GM21381 (cell line): ENCODE results near the gene EVI5.
"Not testable (repeated sequence)": the region's sequence is repeated elsewhere in the genome, so short reads cannot be mapped to it uniquely, and the experiment has no call there.

Experiments used
- ATAC-seq: cut with Tn5 transposase; IDR thresholded peaks from one replicate; pipeline ENCODE4 v1.9.1; 2021; ENCODE audit warnings: mild to moderate bottlenecking, moderate library complexity; ENCODE audit not compliant: unreplicated experiment

EVI5 gene

GRCh38 chr1:92698932-92699331 is 86.0 kb downstream of the EVI5 start:
- ATAC-seq = no peak

DNA sequence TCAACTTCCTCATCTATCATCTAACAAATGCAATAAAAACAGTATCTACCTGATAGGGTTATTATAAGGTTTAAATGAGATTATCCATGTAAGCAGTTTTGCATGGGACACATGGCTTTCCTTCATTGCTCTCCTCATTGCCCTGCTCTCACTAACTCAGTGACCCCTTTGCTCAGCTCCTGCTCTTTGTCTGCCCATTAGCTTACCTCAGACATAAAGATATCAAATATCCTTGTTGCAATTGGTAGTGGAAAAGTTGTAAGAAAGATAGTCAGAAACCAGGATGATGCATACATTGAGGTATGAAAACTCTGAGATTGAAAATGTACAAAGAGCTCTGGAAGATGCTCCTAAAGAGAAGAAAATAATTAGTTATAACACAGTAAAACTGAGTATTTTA is 89.8 kb downstream of the EVI5 start:
- no peak for ATAC-seq

- ATAC-seq = no peak
Observed at GRCh38 chr1:92691925-92692324, 93.0 kb downstream of the EVI5 start.

- ATAC-seq = no peak
Observed at GRCh38 chr1:92690212-92690906, 94.5 kb downstream of the EVI5 start.

DNA sequence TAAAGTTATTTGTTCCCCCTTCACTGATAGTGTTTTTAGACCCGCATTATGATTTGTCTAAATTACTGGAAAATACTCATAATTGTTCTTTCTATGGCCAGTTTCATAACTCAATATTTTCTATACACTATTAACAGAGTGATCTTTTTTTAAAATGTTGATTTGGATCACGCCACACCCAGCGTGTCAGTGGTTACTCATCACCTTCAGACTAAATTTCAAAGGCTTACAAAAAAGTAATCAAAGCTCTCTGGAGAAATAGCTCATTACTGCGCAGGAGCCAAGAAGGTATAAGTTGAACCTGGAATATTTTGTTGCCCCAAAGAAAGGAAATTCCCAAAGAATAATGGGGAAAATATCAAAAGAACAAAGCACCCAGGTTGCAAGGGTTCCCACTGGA is 104.9 kb downstream of the EVI5 start:
- ATAC-seq = no peak

GRCh38 chr1:92663775-92664174 is 121.1 kb downstream of the EVI5 start:
- no peak for ATAC-seq

DNA sequence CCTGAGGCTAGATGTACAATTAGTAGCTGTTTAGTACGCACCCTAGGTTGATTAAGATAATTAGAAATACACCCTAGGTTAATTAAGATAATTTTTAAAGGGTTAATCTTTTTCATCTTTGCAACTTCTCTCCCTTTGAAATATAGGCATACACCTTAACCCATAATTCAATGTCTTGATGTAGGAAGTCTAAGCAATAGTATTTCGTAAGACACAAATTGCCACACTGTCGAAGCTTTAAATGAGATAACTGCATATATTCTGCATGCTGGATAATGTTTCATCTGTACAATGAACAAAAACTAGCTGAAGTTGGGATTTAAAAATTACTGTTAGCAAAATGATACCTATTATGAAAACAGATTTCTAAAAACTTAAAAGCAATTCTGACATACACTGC is 122.9 kb downstream of the EVI5 start:
- ATAC-seq = no peak

DNA sequence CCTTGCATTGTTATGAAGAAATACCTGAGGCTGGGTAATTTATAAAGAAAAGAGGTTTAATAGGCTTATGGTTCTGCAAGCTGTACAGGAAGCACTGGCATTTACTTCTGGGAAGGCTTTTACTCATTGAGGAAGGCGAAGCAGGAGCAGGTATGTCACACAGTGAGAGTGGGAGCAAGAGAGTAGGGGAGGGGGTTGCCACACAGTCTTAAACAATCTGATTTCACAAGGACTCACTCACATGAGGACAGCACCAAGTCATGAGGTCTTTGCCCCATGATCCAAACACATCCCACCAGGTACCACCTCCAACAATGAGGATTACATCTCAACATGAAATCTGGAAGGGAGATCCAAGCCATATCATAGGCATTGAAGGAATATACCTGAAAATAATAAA is 127.2 kb downstream of the EVI5 start:
- no peak for ATAC-seq

DNA sequence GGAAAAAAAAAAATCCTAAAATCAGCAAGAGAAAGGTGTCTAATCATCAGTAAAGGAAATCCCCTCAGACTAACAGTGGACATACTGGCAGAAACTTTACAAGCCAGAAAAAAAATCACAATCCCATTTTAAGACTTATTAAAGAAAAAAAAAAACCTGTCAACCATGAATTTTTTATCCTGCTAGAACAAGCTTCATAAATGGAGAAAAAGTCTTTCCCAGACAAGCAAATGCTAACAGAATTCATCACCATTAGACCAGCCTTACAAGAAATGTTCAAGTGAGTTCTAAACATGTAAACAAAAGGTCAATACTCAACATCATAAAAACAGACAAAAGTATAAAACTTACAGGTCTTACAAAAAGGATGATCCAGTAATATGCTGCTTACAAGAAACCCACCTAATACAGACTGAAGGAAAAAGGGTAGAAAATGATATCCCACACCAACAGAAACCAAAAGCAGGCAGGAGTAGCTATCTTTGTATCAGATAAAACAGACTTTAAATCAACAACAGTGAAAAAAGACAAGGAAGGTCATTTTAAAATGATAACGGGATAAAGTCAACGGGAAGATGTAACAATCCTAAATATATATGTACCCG is 129.6 kb downstream of the EVI5 start:
- no peak for ATAC-seq

DNA sequence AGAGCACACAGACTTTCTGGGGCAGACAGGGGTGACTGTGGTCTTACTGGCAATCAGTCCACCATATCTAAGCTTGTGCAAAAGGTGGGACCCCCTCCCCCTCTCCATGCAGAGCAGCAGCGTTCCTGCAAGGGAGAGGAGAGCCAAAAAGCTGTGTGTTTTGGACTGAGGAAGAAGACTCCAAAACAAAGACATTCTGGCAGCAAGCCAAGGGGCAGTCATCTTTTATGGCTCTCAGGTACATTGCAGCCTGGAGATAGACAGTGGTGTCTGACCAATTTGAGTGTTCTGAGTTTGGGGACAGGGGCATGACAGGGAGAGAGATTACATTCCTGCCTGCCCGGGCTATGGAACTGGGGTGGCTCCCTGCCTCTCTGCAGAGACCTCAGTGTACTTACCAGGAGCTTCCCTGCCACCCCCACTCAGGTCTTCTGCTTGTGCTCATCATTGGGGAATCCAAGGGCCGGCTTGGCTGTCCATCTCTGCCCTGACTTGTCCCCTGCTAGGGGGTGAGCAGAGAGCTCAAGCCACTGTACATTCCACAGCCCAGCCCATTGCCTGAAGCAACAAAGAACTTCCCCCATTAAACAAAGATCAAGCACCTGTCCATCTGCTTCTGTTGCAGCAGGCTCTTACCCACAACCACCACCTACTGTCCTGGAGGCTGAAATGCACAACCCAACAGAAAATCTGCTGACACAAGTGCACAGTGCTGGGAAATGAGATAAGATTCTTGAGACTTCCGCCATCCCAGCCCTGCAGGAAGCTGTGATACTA is 131.1 kb downstream of the EVI5 start:
- no peak for ATAC-seq

DNA sequence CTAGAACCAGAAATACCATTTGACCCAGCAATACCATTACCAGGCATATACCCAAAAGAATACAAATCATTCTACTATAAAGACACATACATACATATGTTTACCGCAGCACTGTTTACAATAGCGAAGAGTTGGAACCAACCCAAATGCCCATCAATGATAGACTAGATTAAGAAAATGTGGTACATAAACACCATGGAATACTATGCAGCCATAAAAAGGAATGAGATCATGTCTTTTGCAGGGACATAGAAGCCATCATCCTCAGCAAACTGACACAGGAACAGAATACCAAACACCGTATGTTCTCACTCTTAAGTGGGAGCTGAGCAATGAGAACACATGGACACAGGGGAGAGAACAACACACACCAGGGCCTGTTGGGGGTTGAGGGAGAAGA is 144.2 kb downstream of the EVI5 start:
- ATAC-seq = not testable (repeated sequence)

DNA sequence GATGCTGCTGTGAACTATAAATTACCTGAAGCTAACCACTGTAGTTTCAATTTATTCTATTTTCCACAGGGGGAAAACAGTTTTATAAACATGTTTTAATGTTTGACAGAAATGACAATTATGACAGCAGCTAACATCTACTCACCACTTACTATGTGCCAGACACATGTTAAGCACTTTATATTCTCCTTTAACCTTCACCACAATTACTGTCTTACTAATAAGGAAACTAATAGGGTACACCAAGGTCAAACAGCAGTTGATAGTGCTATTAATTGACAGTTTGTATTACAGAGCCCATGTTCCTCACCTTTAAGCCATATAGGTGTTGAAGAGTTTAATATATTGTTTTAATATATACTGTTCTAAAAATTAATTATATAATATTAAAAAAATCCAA is 146.4 kb downstream of the EVI5 start:
- ATAC-seq = no peak

- not testable (repeated sequence) for ATAC-seq
Observed at GRCh38 chr1:92635203-92635602, 149.7 kb downstream of the EVI5 start.

DNA sequence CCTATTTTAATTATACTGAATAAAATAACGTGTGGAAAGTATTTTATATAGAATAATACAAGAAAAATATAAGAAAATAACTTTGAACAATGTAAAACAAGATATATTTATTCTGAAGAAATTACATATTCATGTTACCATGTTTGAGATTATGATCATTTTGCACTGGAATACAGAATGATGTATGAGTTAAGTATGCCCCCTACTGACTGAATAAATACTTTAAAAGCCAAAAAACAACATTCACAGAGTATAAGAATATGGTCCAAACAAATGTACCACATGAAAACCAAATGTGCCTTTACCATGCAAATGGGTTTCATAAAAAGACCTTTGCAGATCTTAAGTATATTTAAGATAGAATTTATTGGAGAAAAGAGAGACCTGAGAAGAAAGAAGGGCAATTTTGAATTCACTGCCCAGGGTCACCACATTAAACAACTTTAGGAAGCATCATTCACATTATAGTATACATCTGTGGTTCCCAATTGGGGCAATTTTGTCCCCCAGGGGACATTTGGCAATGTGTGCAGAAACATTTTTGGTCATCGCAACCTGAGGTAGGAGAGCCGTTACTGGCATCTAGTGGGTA is 161.6 kb downstream of the EVI5 start:
- no peak for ATAC-seq

DNA sequence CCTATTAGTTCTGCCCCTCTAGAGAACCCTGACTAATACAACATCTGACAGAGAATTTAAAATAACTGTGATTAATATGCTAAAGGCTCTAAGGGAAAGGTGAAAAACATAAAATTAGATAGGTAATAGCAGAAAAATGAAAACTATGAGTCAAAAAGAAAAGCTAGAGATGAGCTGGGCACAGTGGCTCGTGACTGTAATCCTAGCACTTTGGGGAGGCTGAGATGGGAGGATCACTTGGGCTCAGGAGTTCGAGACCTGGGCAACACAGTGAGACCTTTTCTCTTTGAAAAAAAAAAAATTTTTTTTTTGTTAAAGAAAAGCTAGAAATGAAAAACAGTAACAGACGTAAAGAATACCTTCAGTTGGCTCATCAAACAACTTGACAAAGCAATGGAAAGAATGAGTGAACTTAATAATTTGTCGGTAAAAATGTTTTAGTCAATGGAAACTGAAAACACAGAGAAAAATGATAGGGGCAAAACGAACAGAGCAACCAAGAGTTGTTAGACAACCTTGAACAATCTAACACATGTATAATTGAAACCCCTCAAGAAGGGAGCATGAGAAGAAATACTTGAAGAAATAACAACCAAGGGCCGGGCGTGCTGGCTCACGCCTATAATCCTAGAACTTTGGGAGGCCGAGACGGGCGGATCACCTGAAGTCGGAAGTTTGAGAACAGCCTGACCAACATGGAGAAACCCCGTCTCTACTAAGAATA is 165.3 kb downstream of the EVI5 start:
- no peak for ATAC-seq

- no peak for ATAC-seq
Observed at GRCh38 chr1:92601044-92601443, 183.9 kb downstream of the EVI5 start.

- no peak for ATAC-seq
Observed at GRCh38 chr1:92599184-92599583, 185.7 kb downstream of the EVI5 start.

GRCh38 chr1:92589361-92589760 is 195.5 kb downstream of the EVI5 start:
- not testable (repeated sequence) for ATAC-seq

DNA sequence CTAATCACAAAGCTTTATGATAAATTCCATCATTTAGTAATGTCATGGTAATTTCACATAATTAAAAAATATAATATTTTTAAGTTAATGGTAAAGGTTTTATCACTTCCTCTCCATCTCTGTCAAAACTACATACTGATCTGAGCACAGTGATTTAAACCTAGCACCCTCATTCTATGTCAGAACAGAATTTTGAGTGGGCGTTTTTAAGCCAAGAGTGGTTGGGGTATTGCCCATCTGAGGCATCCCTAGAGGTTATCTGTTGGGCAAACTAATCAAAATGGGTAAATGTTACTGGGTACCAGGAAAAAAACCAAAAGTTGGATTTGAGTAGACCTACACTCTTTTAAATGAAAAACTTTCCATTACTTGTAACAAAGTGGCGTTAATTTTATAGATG is 197.5 kb downstream of the EVI5 start:
- ATAC-seq = no peak

DNA sequence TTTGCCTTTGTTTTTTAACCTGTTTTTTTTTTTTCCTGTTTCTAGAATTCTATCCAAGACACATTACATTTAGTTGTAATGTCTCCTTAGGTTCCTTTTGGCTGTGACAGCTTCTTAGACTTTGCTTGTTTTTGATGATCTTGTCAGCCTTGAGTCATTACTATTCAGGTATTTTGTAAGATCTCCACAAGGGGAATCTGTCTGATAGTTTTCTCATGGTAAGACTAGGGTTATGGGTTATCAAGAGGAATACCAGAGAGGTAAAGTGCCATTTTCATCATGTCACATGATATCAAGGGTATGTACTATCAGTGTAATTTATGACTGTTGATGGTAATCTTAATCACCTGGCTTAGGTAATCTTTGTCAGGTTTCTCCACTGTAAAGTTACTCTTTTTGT is 199.1 kb downstream of the EVI5 start:
- no peak for ATAC-seq

DNA sequence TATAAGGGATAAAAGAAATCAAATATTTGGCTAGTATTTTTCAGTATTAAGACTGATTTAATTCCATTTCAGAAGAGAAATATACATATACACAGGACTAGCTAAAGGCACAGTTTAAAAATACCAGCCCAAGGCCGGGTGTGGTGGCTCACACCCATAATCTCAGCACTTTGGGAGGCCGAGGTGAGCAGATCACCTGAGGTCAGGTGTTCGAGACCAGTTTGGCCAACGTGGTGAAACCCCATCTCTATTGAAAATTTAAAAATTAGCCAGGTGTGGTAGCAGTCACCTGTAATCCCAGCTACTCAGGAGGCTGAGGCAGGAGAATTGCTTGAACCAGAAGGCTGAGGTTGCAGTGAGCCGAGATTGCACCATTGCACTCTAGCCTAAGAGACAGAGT is 200.1 kb downstream of the EVI5 start:
- not testable (repeated sequence) for ATAC-seq
